ENCODE measurements around the gene TMEM132C.

TMEM132C gene

GRCh38 chr12:128420163-128420562 is 153.2 kb downstream of the TMEM132C start:
- no peak for DNase-seq (ENCODE audit: low read depth)

- no peak for DNase-seq (ENCODE audit: low read depth)
Measured at GRCh38 chr12:128421375-128421774, 154.4 kb downstream of the TMEM132C start.

- no peak for DNase-seq (ENCODE audit: low read depth)
Measured at GRCh38 chr12:128423205-128423604, 156.2 kb downstream of the TMEM132C start.

- no peak for DNase-seq (ENCODE audit: low read depth)
Measured at GRCh38 chr12:128424931-128425431, 158.0 kb downstream of the TMEM132C start.

- DNase-seq (ENCODE audit: low read depth): no peak
Measured at GRCh38 chr12:128425666-128426331, 158.8 kb downstream of the TMEM132C start.

GRCh38 chr12:128426511-128426910 is 159.5 kb downstream of the TMEM132C start:
- DNase-seq (ENCODE audit: low read depth): no peak

GRCh38 chr12:128439796-128440195 is 172.8 kb downstream of the TMEM132C start:
- no peak for DNase-seq (ENCODE audit: low read depth)

GRCh38 chr12:128442096-128442495 is 175.1 kb downstream of the TMEM132C start:
- DNase-seq (ENCODE audit: low read depth): no peak

- DNase-seq (ENCODE audit: low read depth): no peak
Measured at GRCh38 chr12:128444598-128444997, 177.6 kb downstream of the TMEM132C start.

GRCh38 chr12:128445415-128446127 is 178.6 kb downstream of the TMEM132C start:
- DNase-seq (ENCODE audit: low read depth): no peak

- no peak for DNase-seq (ENCODE audit: low read depth)
Measured at GRCh38 chr12:128449146-128449894, 182.3 kb downstream of the TMEM132C start.

GRCh38 chr12:128450810-128451209 is 183.8 kb downstream of the TMEM132C start:
- no peak for DNase-seq (ENCODE audit: low read depth)

GRCh38 chr12:128455851-128456250 is 188.9 kb downstream of the TMEM132C start:
- DNase-seq (ENCODE audit: low read depth): no peak

GRCh38 chr12:128456922-128457321 is 190.0 kb downstream of the TMEM132C start:
- no peak for DNase-seq (ENCODE audit: low read depth)

GRCh38 chr12:128458301-128458974 is 191.5 kb downstream of the TMEM132C start:
- no peak for DNase-seq (ENCODE audit: low read depth)

- no peak for DNase-seq (ENCODE audit: low read depth)
Measured at GRCh38 chr12:128459067-128459466, 192.1 kb downstream of the TMEM132C start.

- DNase-seq (ENCODE audit: low read depth): no peak
Measured at GRCh38 chr12:128463881-128464280, 196.9 kb downstream of the TMEM132C start.

- DNase-seq (ENCODE audit: low read depth): no peak
Measured at GRCh38 chr12:128467882-128468281, 200.9 kb downstream of the TMEM132C start.

- no peak for DNase-seq (ENCODE audit: low read depth)
Measured at GRCh38 chr12:128468926-128469325, 202.0 kb downstream of the TMEM132C start.

GRCh38 chr12:128471491-128471890 is 204.5 kb downstream of the TMEM132C start:
- no peak for DNase-seq (ENCODE audit: low read depth)

GRCh38 chr12:128474916-128475315 is 207.9 kb downstream of the TMEM132C start:
- no peak for DNase-seq (ENCODE audit: low read depth)

- no peak for DNase-seq (ENCODE audit: low read depth)
Measured at GRCh38 chr12:128476266-128476665, 209.3 kb downstream of the TMEM132C start.

Data from stromal cell of bone marrow (primary cell).